ENCODE measurements around the gene FAM217A. TPM values are rescaled to one million over a fixed set of nuclear protein-coding genes. Genes with fewer than 3 reads are reported as not detected.

The FAM217A gene
- total and polyA plus RNA-seq, 2 of the 13 experiments (the other 11 are each of a cell fraction or from before 2014, with no cell fraction given), result not detected

- TF ChIP-seq HMGXB4 (CRISPR knock-in tag; IDR thresholded peaks at IDR 0.05; ENCODE audit: borderline replicate concordance in 1 of 2, low read depth in 1 of 2) (peak; percentile 73 to 96), ZNF816 (CRISPR knock-in tag; IDR thresholded peaks at IDR 0.05; ENCODE audit: borderline replicate concordance) (peak; percentile 58; the same call in 1 of the 2 replicates), MTA1 (CRISPR knock-in tag; IDR thresholded peaks at IDR 0.05; ENCODE audit: borderline replicate concordance) (peak; percentile 90; the same call in 1 of the 2 replicates), IRX3 (CRISPR knock-in tag; IDR thresholded peaks at IDR 0.05; ENCODE audit: borderline replicate concordance, low read depth) (peak; percentile 97), ZNF30 (CRISPR knock-in tag; IDR thresholded peaks at IDR 0.05) (no peak), ZFYVE20 (CRISPR knock-in tag; IDR thresholded peaks at IDR 0.05; ENCODE audit: borderline replicate concordance, low read depth) (no peak), MTF2 (CRISPR knock-in tag; IDR thresholded peaks at IDR 0.05; ENCODE audit: borderline replicate concordance) (no peak), ZNF780A (CRISPR knock-in tag; IDR thresholded peaks at IDR 0.05) (peak; percentile 83; the same call in 1 of the 2 replicates), ZNF790 (CRISPR knock-in tag; IDR thresholded peaks at IDR 0.05; ENCODE audit: borderline replicate concordance) (peak; percentile 42; the same call in 1 of the 2 replicates), BCL3 (CRISPR knock-in tag; IDR thresholded peaks at IDR 0.05) (peak; percentile 63; the same call in 1 of the 2 replicates), TBX3 (IDR thresholded peaks at IDR 0.05; ENCODE audit: borderline replicate concordance) (no peak), SIX1 (CRISPR knock-in tag; IDR thresholded peaks at IDR 0.05; ENCODE audit: borderline replicate concordance) (peak; percentile 62; the same call in 1 of the 2 replicates), ZNF619 (CRISPR knock-in tag; IDR thresholded peaks at IDR 0.05) (no peak), ZNF563 (CRISPR knock-in tag; IDR thresholded peaks at IDR 0.05) (peak; percentile 75), NPAS2 (CRISPR knock-in tag; IDR thresholded peaks at IDR 0.05; ENCODE audit: borderline replicate concordance) (no peak), ZNF761 (CRISPR knock-in tag; conservative IDR thresholded peaks at IDR 0.05) (peak; percentile 69; the same call in 1 of the 2 replicates), SPEN (CRISPR knock-in tag; IDR thresholded peaks at IDR 0.05; ENCODE audit: low read depth) (peak; percentile 94), TP53 (CRISPR knock-in tag; conservative IDR thresholded peaks at IDR 0.05) (0 out of 2 replicates have a peak, but pooled peaks have one; percentile 81), ZNF749 (CRISPR knock-in tag; IDR thresholded peaks at IDR 0.05; ENCODE audit: borderline replicate concordance) (peak; percentile 93; the same call in 1 of the 2 replicates), ATRX (CRISPR knock-in tag; IDR thresholded peaks at IDR 0.05; ENCODE audit: borderline replicate concordance) (no peak)
- TF ChIP-seq, protein P1, sequence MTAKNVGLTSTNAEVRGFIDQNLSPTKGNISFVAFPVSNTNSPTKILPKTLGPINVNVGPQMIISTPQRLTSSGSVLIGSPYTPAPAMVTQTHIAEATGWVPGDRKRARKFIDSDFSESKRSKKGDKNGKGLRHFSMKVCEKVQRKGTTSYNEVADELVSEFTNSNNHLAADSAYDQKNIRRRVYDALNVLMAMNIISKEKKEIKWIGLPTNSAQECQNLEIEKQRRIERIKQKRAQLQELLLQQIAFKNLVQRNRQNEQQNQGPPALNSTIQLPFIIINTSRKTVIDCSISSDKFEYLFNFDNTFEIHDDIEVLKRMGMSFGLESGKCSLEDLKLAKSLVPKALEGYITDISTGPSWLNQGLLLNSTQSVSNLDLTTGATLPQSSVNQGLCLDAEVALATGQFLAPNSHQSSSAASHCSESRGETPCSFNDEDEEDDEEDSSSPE (CRISPR knock-in tag; IDR thresholded peaks at IDR 0.05), result peak; percentile 80
- TF ChIP-seq, protein P2, sequence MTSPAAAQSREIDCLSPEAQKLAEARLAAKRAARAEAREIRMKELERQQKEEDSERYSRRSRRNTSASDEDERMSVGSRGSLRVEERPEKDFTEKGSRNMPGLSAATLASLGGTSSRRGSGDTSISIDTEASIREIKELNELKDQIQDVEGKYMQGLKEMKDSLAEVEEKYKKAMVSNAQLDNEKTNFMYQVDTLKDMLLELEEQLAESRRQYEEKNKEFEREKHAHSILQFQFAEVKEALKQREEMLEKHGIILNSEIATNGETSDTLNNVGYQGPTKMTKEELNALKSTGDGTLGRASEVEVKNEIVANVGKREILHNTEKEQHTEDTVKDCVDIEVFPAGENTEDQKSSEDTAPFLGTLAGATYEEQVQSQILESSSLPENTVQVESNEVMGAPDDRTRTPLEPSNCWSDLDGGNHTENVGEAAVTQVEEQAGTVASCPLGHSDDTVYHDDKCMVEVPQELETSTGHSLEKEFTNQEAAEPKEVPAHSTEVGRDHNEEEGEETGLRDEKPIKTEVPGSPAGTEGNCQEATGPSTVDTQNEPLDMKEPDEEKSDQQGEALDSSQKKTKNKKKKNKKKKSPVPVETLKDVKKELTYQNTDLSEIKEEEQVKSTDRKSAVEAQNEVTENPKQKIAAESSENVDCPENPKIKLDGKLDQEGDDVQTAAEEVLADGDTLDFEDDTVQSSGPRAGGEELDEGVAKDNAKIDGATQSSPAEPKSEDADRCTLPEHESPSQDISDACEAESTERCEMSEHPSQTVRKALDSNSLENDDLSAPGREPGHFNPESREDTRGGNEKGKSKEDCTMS (CRISPR knock-in tag; conservative IDR thresholded peaks at IDR 0.05), result no peak
Observed at GRCh38 chr6:4021133-4021853, 57.6 kb downstream of the FAM217A start (continued).

All from HepG2 (cell line).